ENCODE measurements around the gene TMCC3. TPM values are rescaled to one million over a fixed set of nuclear protein-coding genes. Genes with fewer than 3 reads are reported as not detected.

Gene TMCC3
- total and polyA plus RNA-seq, 2 experiments from 2014 or later = 0.60 to 0.79 TPM

GRCh38 chr12:94590428-94590827 lies 59.9 kb downstream of the TMCC3 start:
- no peaks in the 10 kb centered on the region for H3K4me1 ChIP-seq (ENCODE audit: low read depth)
- no peak for TF ChIP-seq CTCF (IDR thresholded peaks at IDR 0.05; ENCODE audit: low read depth, low read length)
- H3K27me3 ChIP-seq = no peaks in the 10 kb centered on the region
- H3K4me3 ChIP-seq = no peak overlapping the region
- H3K27ac ChIP-seq = no peak overlapping the region
- DNase-seq (ENCODE audit: low read depth in 1 of 2, low spot score in 1 of 2) = no peak
- H3K36me3 ChIP-seq = no peaks in the 10 kb centered on the region
- H3K9me3 ChIP-seq (ENCODE audit: low read depth) = no peaks in the 10 kb centered on the region

GRCh38 chr12:94589591-94590001 lies 60.8 kb downstream of the TMCC3 start:
- Histone ChIP-seq H3K4me1 (ENCODE audit: low read depth) (no peaks in the 10 kb centered on the region), H3K27ac (no peak overlapping the region), H3K27me3 (no peaks in the 10 kb centered on the region), H3K4me3 (no peak overlapping the region), H3K36me3 (no peaks in the 10 kb centered on the region), H3K9me3 (ENCODE audit: low read depth) (no peaks in the 10 kb centered on the region)
- no peak for DNase-seq (ENCODE audit: low read depth in 1 of 2, low spot score in 1 of 2)
- TF ChIP-seq CTCF (IDR thresholded peaks at IDR 0.05; ENCODE audit: low read depth, low read length) = no peak

- H3K9me3 ChIP-seq (ENCODE audit: low read depth) = no peaks in the 10 kb centered on the region
- no peak overlapping the region for H3K27ac ChIP-seq
- no peak overlapping the region for H3K4me3 ChIP-seq
- H3K27me3 ChIP-seq = no peaks in the 10 kb centered on the region
- TF ChIP-seq CTCF (IDR thresholded peaks at IDR 0.05; ENCODE audit: low read depth, low read length) = no peak
- H3K36me3 ChIP-seq = no peaks in the 10 kb centered on the region
- H3K4me1 ChIP-seq (ENCODE audit: low read depth) = no peaks in the 10 kb centered on the region
- no peak for DNase-seq (ENCODE audit: low read depth in 1 of 2, low spot score in 1 of 2)
Measured at GRCh38 chr12:94588346-94588745, 62.0 kb downstream of the TMCC3 start.

GRCh38 chr12:94587266-94588241 lies 62.8 kb downstream of the TMCC3 start:
- no peak for TF ChIP-seq CTCF (IDR thresholded peaks at IDR 0.05; ENCODE audit: low read depth, low read length)
- Histone ChIP-seq H3K27me3 (no peaks in the 10 kb centered on the region), H3K36me3 (no peaks in the 10 kb centered on the region), H3K27ac (no peak overlapping the region), H3K4me1 (ENCODE audit: low read depth) (no peaks in the 10 kb centered on the region), H3K9me3 (ENCODE audit: low read depth) (no peaks in the 10 kb centered on the region), H3K4me3 (no peak overlapping the region)
- no peak for DNase-seq (ENCODE audit: low read depth in 1 of 2, low spot score in 1 of 2)

GRCh38 chr12:94586589-94587259 lies 63.6 kb downstream of the TMCC3 start:
- Histone ChIP-seq H3K27me3 (no peaks in the 10 kb centered on the region), H3K4me3 (no peak overlapping the region), H3K4me1 (ENCODE audit: low read depth) (no peaks in the 10 kb centered on the region), H3K36me3 (no peaks in the 10 kb centered on the region), H3K27ac (no peak overlapping the region), H3K9me3 (ENCODE audit: low read depth) (no peaks in the 10 kb centered on the region)
- no peak for TF ChIP-seq CTCF (IDR thresholded peaks at IDR 0.05; ENCODE audit: low read depth, low read length)
- DNase-seq (ENCODE audit: low read depth in 1 of 2, low spot score in 1 of 2) = no peak

All from cardiac muscle cell (in vitro differentiated cells and primary cell).